Measurements from ENCODE around the gene TUBGCP2.

TUBGCP2 gene

DNA sequence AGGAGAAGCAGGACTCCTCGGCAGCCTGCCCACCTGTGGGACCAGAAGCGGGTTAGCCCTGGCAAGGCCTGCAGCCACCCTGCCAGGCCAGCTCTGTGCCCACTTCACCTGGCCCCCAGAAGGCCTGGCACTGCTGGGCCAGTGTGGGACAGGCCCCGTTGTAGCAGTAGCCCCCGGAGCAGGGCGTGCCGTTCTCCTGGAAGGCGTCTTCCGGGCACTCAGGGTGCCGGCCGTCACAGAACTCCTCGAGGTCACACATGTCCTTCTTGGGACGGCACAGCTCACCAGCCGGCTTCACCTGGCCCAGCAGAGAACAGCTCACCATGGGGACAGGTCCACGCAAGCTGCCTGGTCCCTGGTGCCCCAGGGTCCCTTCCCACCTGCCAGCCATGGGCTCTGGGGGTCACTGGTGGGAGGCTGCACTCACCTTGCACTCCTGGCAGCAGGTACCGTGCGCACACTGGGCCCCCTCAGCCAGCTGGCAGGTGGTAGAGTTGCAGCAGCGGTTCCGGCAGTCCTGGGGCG lies 37.8 kb downstream of the TUBGCP2 start:
- TF ChIP-seq, protein P1, sequence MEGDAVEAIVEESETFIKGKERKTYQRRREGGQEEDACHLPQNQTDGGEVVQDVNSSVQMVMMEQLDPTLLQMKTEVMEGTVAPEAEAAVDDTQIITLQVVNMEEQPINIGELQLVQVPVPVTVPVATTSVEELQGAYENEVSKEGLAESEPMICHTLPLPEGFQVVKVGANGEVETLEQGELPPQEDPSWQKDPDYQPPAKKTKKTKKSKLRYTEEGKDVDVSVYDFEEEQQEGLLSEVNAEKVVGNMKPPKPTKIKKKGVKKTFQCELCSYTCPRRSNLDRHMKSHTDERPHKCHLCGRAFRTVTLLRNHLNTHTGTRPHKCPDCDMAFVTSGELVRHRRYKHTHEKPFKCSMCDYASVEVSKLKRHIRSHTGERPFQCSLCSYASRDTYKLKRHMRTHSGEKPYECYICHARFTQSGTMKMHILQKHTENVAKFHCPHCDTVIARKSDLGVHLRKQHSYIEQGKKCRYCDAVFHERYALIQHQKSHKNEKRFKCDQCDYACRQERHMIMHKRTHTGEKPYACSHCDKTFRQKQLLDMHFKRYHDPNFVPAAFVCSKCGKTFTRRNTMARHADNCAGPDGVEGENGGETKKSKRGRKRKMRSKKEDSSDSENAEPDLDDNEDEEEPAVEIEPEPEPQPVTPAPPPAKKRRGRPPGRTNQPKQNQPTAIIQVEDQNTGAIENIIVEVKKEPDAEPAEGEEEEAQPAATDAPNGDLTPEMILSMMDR (IDR thresholded peaks at IDR 0.05; ENCODE audit: insufficient read depth, low read length, poor library complexity, severe bottlenecking): no peak
- H3K36me3 ChIP-seq (ENCODE audit: control insufficient read depth, insufficient read depth, low read length): peaks cover 35% of the 10 kb centered on the region
- no peak for DNase-seq (ENCODE audit: extremely low read depth, insufficient read length)

DNA sequence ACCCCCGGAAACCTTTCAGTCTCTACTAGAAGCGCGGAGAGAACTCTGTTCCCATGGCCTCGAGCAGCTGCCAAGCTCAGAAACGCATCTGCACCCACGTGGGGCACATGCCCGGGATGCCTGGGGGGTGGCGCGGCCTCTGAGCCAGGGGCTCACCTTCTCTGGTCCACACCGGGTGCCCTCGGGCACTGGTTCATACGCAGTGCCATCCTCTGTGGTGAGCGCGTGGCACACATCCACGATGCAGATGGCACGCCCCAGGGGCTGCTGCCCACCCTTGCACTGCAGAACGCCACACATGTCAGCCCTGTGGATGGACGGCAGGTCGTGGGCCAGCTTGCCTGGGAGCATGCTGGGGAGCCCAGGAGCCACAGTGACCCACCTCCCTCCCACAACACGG lies 38.5 kb downstream of the TUBGCP2 start:
- peaks cover 35% of the 10 kb centered on the region for H3K36me3 ChIP-seq (ENCODE audit: control insufficient read depth, insufficient read depth, low read length)
- TF ChIP-seq, protein P1 (IDR thresholded peaks at IDR 0.05; ENCODE audit: insufficient read depth, low read length, poor library complexity, severe bottlenecking): no peak
- H3K27me3 ChIP-seq (replicated peaks; ENCODE audit: control insufficient read depth, insufficient read depth, low read length): no peaks in the 10 kb centered on the region

More for the DNA sequence above, 37.8 kb downstream of the TUBGCP2 start:
- H3K27me3 ChIP-seq (replicated peaks; ENCODE audit: control insufficient read depth, insufficient read depth, low read length): no peaks in the 10 kb centered on the region
- no peak overlapping the region for H3K4me3 ChIP-seq (replicated peaks; ENCODE audit: low read depth, low read length)

DNA sequence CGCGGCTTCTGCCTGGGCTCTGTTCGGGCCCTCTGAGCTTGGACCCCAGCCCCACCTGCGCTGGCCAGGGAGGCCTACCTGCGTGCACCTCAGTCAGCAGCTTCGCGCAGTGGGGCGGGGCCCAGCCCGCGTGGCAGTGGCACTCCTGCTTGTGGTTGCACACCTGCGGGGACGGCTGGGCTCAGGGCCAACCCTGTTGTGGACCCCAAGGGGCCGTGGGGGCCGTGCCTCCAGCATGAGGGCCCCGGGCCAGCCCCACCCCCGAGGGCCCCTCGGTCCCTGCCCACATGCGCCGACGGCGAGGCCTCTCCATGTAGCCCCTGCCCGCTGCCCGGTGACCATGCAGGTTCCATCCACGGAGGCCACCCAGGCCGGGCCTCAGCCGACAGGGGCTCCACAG lies 39.3 kb downstream of the TUBGCP2 start:
- Histone ChIP-seq H3K27me3 (replicated peaks; ENCODE audit: control insufficient read depth, insufficient read depth, low read length) (no peaks in the 10 kb centered on the region), H3K36me3 (ENCODE audit: control insufficient read depth, insufficient read depth, low read length) (peaks cover 35% of the 10 kb centered on the region), H3K4me3 (replicated peaks; ENCODE audit: low read depth, low read length) (no peak overlapping the region)
- DNase-seq (ENCODE audit: extremely low read depth, insufficient read length): no peak
- TF ChIP-seq, protein P1 (IDR thresholded peaks at IDR 0.05; ENCODE audit: insufficient read depth, low read length, poor library complexity, severe bottlenecking): no peak

More for the DNA sequence above, 38.5 kb downstream of the TUBGCP2 start:
- no peak for DNase-seq (ENCODE audit: extremely low read depth, insufficient read length)
- H3K4me3 ChIP-seq (replicated peaks; ENCODE audit: low read depth, low read length): no peak overlapping the region

DNA sequence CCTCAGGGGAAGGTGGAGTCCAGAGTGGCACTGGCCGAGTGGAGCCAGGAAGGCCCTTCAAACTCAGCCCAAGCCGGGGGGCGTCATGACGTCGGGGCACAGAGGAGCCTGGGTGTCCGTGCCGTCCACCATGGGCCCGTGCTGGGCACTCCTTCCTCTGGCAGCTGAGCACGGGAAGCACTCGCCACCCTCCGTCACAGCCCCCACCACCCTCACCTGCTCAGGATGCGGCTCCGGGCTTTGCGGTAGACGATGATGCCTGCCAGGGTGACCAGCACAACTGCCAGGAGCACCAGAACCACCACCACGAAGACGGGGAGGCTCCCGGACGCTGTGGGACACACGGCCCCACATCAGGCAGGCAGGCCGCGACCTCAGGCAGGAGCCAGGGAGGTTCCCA lies 40.1 kb downstream of the TUBGCP2 start:
- TF ChIP-seq, protein P1 (IDR thresholded peaks at IDR 0.05; ENCODE audit: insufficient read depth, low read length, poor library complexity, severe bottlenecking): no peak
- H3K4me3 ChIP-seq (replicated peaks; ENCODE audit: low read depth, low read length): no peak overlapping the region
- no peak for DNase-seq (ENCODE audit: extremely low read depth, insufficient read length)

DNA sequence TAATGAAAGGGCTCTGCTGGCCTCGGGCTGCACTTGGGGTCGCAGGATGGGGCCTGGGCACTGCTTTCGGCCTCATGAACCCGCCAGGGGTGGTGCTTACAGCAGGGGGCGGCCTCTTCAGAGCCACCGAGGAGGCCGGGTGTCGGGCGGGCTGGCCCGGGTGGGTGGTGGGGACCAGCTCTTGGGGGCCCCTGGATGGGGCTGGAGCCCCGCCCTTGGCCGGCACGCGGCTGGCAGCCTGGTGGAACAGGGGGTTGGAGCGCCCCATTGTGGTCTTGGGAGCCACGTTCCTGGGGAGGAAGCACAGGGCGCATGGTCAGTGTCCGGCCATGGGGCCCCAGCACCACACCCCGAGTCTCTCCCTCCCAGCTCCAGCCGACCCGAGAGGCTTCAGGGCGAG lies 40.8 kb downstream of the TUBGCP2 start:
- no peak overlapping the region for H3K4me3 ChIP-seq (replicated peaks; ENCODE audit: low read depth, low read length)
- DNase-seq (ENCODE audit: extremely low read depth, insufficient read length): no peak
- TF ChIP-seq, protein P1 (IDR thresholded peaks at IDR 0.05; ENCODE audit: insufficient read depth, low read length, poor library complexity, severe bottlenecking): no peak
- no peaks in the 10 kb centered on the region for H3K27me3 ChIP-seq (replicated peaks; ENCODE audit: control insufficient read depth, insufficient read depth, low read length)
- H3K36me3 ChIP-seq (ENCODE audit: control insufficient read depth, insufficient read depth, low read length): peaks cover 31% of the 10 kb centered on the region

More for the DNA sequence above, 40.1 kb downstream of the TUBGCP2 start:
- Histone ChIP-seq H3K36me3 (ENCODE audit: control insufficient read depth, insufficient read depth, low read length) (peaks cover 35% of the 10 kb centered on the region), H3K27me3 (replicated peaks; ENCODE audit: control insufficient read depth, insufficient read depth, low read length) (no peaks in the 10 kb centered on the region)

DNA sequence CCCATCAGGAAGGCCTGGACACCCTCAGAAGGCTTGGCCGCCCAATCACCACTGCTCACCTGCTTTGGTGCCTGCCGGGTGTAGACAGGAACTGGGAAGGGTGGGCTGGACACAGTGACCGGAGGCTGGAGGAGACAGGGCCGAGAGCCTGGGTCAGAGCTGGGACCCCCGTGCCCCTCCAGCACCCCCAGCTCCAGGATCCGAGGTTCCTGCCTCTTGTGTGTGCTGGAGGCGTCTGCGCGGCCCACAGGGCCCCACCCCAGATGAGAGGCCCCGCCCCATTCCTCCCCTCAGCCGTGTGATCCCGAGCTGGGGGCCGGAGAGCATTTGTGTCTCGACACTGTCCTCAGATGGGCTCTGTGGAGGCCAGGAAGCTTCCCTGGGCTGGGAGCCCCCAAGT lies 41.4 kb downstream of the TUBGCP2 start:
- H3K27me3 ChIP-seq (replicated peaks; ENCODE audit: control insufficient read depth, insufficient read depth, low read length): no peaks in the 10 kb centered on the region
- H3K4me3 ChIP-seq (replicated peaks; ENCODE audit: low read depth, low read length): no peak overlapping the region
- peaks cover 31% of the 10 kb centered on the region for H3K36me3 ChIP-seq (ENCODE audit: control insufficient read depth, insufficient read depth, low read length)
- DNase-seq (ENCODE audit: extremely low read depth, insufficient read length): no peak
- TF ChIP-seq, protein P1 (IDR thresholded peaks at IDR 0.05; ENCODE audit: insufficient read depth, low read length, poor library complexity, severe bottlenecking): no peak
